Heart left ventricle (tissue), 13 donors: ENCODE data around the gene CTNNA1.

Experiments
- CTCF ChIP-seq, 12 donors: fragments of 200-600 bp; sonication (generic) in 4 of 12; IDR thresholded peaks; one replicate each; pipeline versions ENCODE4 v1.5.0 to v1.8.0; 2018 to 2022; ENCODE audit warnings: antibody characterized with exemption in 12 of 12, mild to moderate bottlenecking in 5 of 12
- POLR2A ChIP-seq, 2 donors: fragments of 450-650 bp; IDR thresholded peaks; one replicate each; pipeline ENCODE4 v1.6.1; 2017; ENCODE audit warnings: antibody characterized with exemption in 2 of 2, mild to moderate bottlenecking in 2 of 2, moderate library complexity in 2 of 2
- donor health status: ischemic (EF 13 %, LVEDD 7.1; RV severe dilation, severe dysfunction).
- donor health status: DM: no; HTN: yes; CAD: no.
- donor health status: DM: no; HTN: no; CAD: no.
- donor health status: ischemic (EF 25% LVEDD 6.9; RV normal size, moderate dysfunction).
- donor health status: ischemic (EF 25% LVEDD 5.7; RV mildly dilated, moderate dysfunction).
- donor health status: ischemic (EF 35%, LVEDD 5.7; RV mildly dilated, moderate dysfunction).
- donor health status: nonischemic (EF 11% LVEDD 7.7; RV severe dilation, severe dysfunction).
- donor health status: DM: yes; HTN: yes; CAD: no.
- donor health status: PGD.
- donor health status: ischemic (EF 29% LVEDD 5.4; RV normal size, mild dysfunction).
- donor health status: nonischemic (EF 23%, LVEDD 6.1; RV moderate dilation, normal function).

DNA sequence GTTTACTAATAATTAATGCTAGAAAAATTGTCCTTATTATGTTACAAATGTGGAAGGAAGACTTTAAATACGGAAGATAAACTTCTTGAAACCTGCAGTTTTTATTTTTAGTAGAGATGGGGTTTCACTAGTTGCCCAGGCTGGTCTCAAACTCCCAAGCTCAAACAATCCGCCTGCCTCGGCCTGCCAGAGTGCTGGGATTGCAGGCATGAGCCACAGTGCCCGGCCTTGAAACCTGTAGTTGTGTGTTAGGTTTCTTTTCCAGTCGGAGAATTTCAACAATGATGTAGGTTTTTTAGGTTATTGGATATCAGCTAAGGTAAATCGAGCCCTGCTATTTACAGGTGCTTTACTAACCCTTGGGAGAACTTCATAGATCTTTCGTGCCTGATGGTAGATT is 30.8 kb downstream of the CTNNA1 start:
- TF ChIP-seq CTCF (IDR thresholded peaks at IDR 0.05) = no peak
- no peak for TF ChIP-seq POLR2A (IDR thresholded peaks at IDR 0.05)
